A549 (cell line): ENCODE results near the gene TAF10. TPM values are rescaled to one million over a fixed set of nuclear protein-coding genes. Genes with fewer than 3 reads are reported as not detected.

Source experiments
- ATAC-seq, 2 experiments: fragments of 200-7000 bp in 1 of 2; fragments of >200 bp in 1 of 2; cut with Nextera tagmentation in 1 of 2; cut with Tn5 transposase in 1 of 2; 3 replicates each; pipeline versions ENCODE4 v1.8.0 to v1.9.1; 2018 to 2020; ENCODE audit warnings: mild to moderate bottlenecking in 1 of 2, moderate library complexity in 1 of 2
- CTCF ChIA-PET: fragments of 300-600 bp; sonication (Branson Sonifier 250); formaldehyde crosslinking; extraction: SDS; loops from one replicate; lab custom pipeline; 2021; ENCODE audit warnings: antibody characterized with exemption, inconsistent platforms; lab: Yijun Ruan, JAX
- POLR2A ChIA-PET: fragments of 350-600 bp; formaldehyde crosslinking; extraction: SDS; loops from one replicate; lab custom pipeline; 2021; ENCODE audit warnings: antibody characterized with exemption, inconsistent platforms; lab: Yijun Ruan, JAX
- DNase-seq, 2 experiments: peaks; one replicate each; pipeline versions ENCODE4 v3.0.0 to v3.0.0-alpha.2; 2011 to 2016; ENCODE audit warnings: low read depth in 1 of 2, low spot score in 1 of 2
- FAIRE-seq: peaks from 2 replicates; lab custom pipeline; 2011; peaks lifted over from hg19 to GRCh38; lab: Jason Lieb, UNC
- H3K27ac ChIP-seq, 2 experiments: fragments of >200 bp; sonication (Bioruptor Twin); formaldehyde crosslinking; 3 replicates each; pipeline ENCODE4 v1.5.1; 2016 to 2017
- H3K4me1 ChIP-seq: fragments of >200 bp; sonication (Bioruptor Twin); formaldehyde crosslinking; 3 replicates; pipeline ENCODE4 v1.6.1; 2016
- H3K4me2 ChIP-seq: fragments of >200 bp; sonication (Bioruptor Twin); formaldehyde crosslinking; 3 replicates; pipeline ENCODE4 v1.6.1; 2016
- H3K4me3 ChIP-seq: fragments of >200 bp; sonication (Bioruptor Twin); formaldehyde crosslinking; 3 replicates; pipeline ENCODE4 v1.5.1; 2016
- H3K9me3 ChIP-seq: fragments of >200 bp; sonication (Bioruptor Twin); formaldehyde crosslinking; 3 replicates; pipeline ENCODE4 v1.6.1; 2016
- BCL3 ChIP-seq: fragments of >200 bp; sonication (Bioruptor Twin); formaldehyde crosslinking; IDR thresholded peaks from 3 replicates; pipeline ENCODE4 v1.6.1; 2016
- BHLHE40 ChIP-seq: IDR thresholded peaks from 2 replicates; pipeline ENCODE4 v1.6.1; 2012; ENCODE audit warnings: low read depth, low read length, inconsistent platforms
- E2F6 ChIP-seq: IDR thresholded peaks from 2 replicates; pipeline ENCODE4 v1.6.1; 2012; ENCODE audit warnings: low read depth, borderline replicate concordance
- EHF ChIP-seq: fragments of 250-450 bp; sonication (Bioruptor Pico); IDR thresholded peaks from 2 replicates; pipeline ENCODE4 v1.5.0; 2020; ENCODE audit warnings: mild to moderate bottlenecking
- EHMT2 ChIP-seq: fragments of 200-600 bp; sonication (generic); IDR thresholded peaks from 2 replicates; pipeline ENCODE4 v1.6.1; 2016; ENCODE audit warnings: antibody characterized with exemption, low read depth, mild to moderate bottlenecking, moderate library complexity
- FOSB ChIP-seq: fragments of 250-450 bp; sonication (Bioruptor Pico); IDR thresholded peaks from 2 replicates; pipeline ENCODE4 v1.5.0; 2020; ENCODE audit warnings: mild to moderate bottlenecking, moderate library complexity
- FOSL2 ChIP-seq, 2 experiments: fragments of 450-650 bp in 1 of 2; fragments of >200 bp in 1 of 2; sonication (Bioruptor Twin) in 1 of 2; formaldehyde crosslinking; IDR thresholded peaks; 2 replicates each; pipeline versions ENCODE4 v1.5.0 to v1.6.1; 2016 to 2020; ENCODE audit warnings: mild to moderate bottlenecking in 1 of 2, moderate library complexity in 1 of 2
- GATA3 ChIP-seq: IDR thresholded peaks from 2 replicates; pipeline ENCODE4 v1.6.1; 2012; ENCODE audit warnings: borderline replicate concordance
- HOXB13 ChIP-seq: fragments of 250-450 bp; sonication (Bioruptor Pico); IDR thresholded peaks from 2 replicates; pipeline ENCODE4 v1.5.0; 2020; ENCODE audit warnings: low read depth, mild to moderate bottlenecking, moderate library complexity
- HOXB5 ChIP-seq: fragments of 250-450 bp; sonication (Bioruptor Pico); IDR thresholded peaks from 2 replicates; pipeline ENCODE4 v1.5.0; 2020; ENCODE audit warnings: mild to moderate bottlenecking, moderate library complexity
- JUN ChIP-seq, 2 experiments: fragments of >200 bp; sonication (Bioruptor Twin); formaldehyde crosslinking; IDR thresholded peaks; 2 replicates in 1 of 2; 3 replicates in 1 of 2; pipeline ENCODE4 v1.6.1; 2016 to 2017
- KDM5A ChIP-seq: fragments of 200-600 bp; sonication (generic); IDR thresholded peaks from 2 replicates; pipeline ENCODE4 v1.6.1; 2016; ENCODE audit warnings: antibody characterized with exemption, mild to moderate bottlenecking
- MAX ChIP-seq: IDR thresholded peaks from 2 replicates; pipeline ENCODE4 v1.6.1; 2012
- MAZ ChIP-seq: fragments of 150-350 bp; IDR thresholded peaks from 2 replicates; pipeline ENCODE4 v1.6.1; 2014; ENCODE audit warnings: antibody characterized with exemption, low read depth, low read length, borderline replicate concordance
- MYC ChIP-seq: IDR thresholded peaks from 2 replicates; pipeline ENCODE4 v1.6.1; 2012; ENCODE audit warnings: mild to moderate bottlenecking, inconsistent platforms, low read length, improper control_type of control experiment, borderline replicate concordance
- NFE2L2 ChIP-seq: fragments of 150-350 bp; conservative IDR thresholded peaks from 2 replicates; pipeline ENCODE4 v1.6.1; 2014; ENCODE audit warnings: low read length
- NR3C1 ChIP-seq: fragments of >200 bp; sonication (Bioruptor Twin); formaldehyde crosslinking; IDR thresholded peaks from 3 replicates; pipeline ENCODE4 v1.6.1; 2017
- PHF8 ChIP-seq: fragments of 200-600 bp; sonication (generic); IDR thresholded peaks from 2 replicates; pipeline ENCODE4 v1.6.1; 2016; ENCODE audit warnings: low read depth, mild to moderate bottlenecking, antibody characterized with exemption, moderate library complexity, borderline replicate concordance
- POLR2A ChIP-seq: IDR thresholded peaks from 2 replicates; pipeline ENCODE4 v1.6.1; 2012; ENCODE audit warnings: mild to moderate bottlenecking, low read length
- POLR2AphosphoS2 ChIP-seq: conservative IDR thresholded peaks from 2 replicates; pipeline ENCODE4 v1.6.1; 2012; ENCODE audit warnings: low read length, improper control_type of control experiment, inconsistent platforms
- RAD21 ChIP-seq, 2 experiments: fragments of >200 bp in 1 of 2; sonication (Bioruptor Twin) in 1 of 2; formaldehyde crosslinking in 1 of 2; IDR thresholded peaks in 1 of 2; conservative IDR thresholded peaks in 1 of 2; 2 replicates in 1 of 2; 3 replicates in 1 of 2; pipeline ENCODE4 v1.6.1; 2012 to 2018; ENCODE audit warnings: inconsistent platforms in 1 of 2
- SMC3 ChIP-seq: fragments of >200 bp; sonication (Bioruptor Twin); formaldehyde crosslinking; IDR thresholded peaks from 3 replicates; pipeline ENCODE4 v1.6.1; 2018; ENCODE audit warnings: inconsistent platforms
- TP53 ChIP-seq: fragments of 250-450 bp; sonication (Bioruptor Pico); IDR thresholded peaks from 2 replicates; pipeline ENCODE4 v1.5.0; 2021; ENCODE audit warnings: mild to moderate bottlenecking, moderate library complexity
- ZSCAN20 ChIP-seq: fragments of 250-450 bp; sonication (Bioruptor Pico); IDR thresholded peaks from 2 replicates; pipeline ENCODE4 v1.8.0; 2022; ENCODE audit warnings: mild to moderate bottlenecking, moderate library complexity
- WGBS: methylation state at CpG from one replicate; pipeline ENCODE4 v1.1.6; 2017; ENCODE audit errors: missing lambda C conversion rate; 5-methylcytosine and 5-hydroxymethylcytosine counted together
- polyA plus RNA-seq, 4 experiments: library from polyadenylated mRNA; depleted of rRNA in 3 of 4; stranded (reverse); fragments of >200 nt; fragmentation: RNase III in 1 of 4; extraction: RNeasy Plus Mini Kit Qiagen cat#74134 plus additional on column Dnase treatment in 1 of 4; gene quantifications; 2 replicates in 3 of 4; 3 replicates in 1 of 4; pipeline ENCODE4 v1.2.3, GENCODE V29; 2011 to 2017
- TF ChIP-seq, protein P1 (sequence below): IDR thresholded peaks from 2 replicates; pipeline ENCODE4 v1.6.1; 2012
- TF ChIP-seq, protein P2 (sequence below): fragments of 150-350 bp; IDR thresholded peaks from 2 replicates; pipeline ENCODE4 v1.6.1; 2014; ENCODE audit warnings: low read depth, mild to moderate bottlenecking, low read length

The TAF10 gene
- polyA plus RNA-seq, 2 of the 4 experiments (the other 2 are of a cell fraction) = 135 to 174 TPM

GRCh38 chr11:6603287-6604080 lies 8.5 kb downstream of the TAF10 start, which contains the start of the genes ILK and RRP8:
TSS of gene ILK (plus strand) at chr11:6603774. CDS start at chr11:6604272, 498 bp downstream.
TSS of gene RRP8 (minus strand) at chr11:6603616. CDS start at chr11:6603502, 114 bp downstream.
- ATAC-seq (peak; percentile 80 to 90), FAIRE-seq (no peak), DNase-seq (peak; percentile 91 to 92)
- no peaks in the 10 kb centered on the region for H3K9me3 ChIP-seq
- ChIA-PET POLR2A (interaction anchor here (1.3 to 2.4 kb wide), 3 partner anchors 9 to 122 kb away, joined by 4 to 13 read pairs (median 4); partner anchors contain the start of genes ARFIP2, MRPL17 and TIMM10B), CTCF (interaction anchor here (0.6 to 4.2 kb wide), 9 partner anchors 9 to 225 kb away, joined by 3 to 23 read pairs (median 4); partner anchors contain the start of genes MRPL17, TAF10 and TPP1)
- H3K4me3 ChIP-seq = peak within 1 kb of the TSS; percentile 79
- TF ChIP-seq JUN (IDR thresholded peaks at IDR 0.05) (peak; percentile 56 to 92; a peak in 4 of 5 replicates), POLR2A (peak; percentile 58), TP53 (CRISPR knock-in tag) (no peak), E2F6 (peak; percentile 47; the same call in 1 of the 2 replicates), BCL3 (peak; percentile 79; the same call in 1 of the 3 replicates), PHF8 (peak; percentile 82), NR3C1 (no peak), HOXB13 (CRISPR knock-in tag) (no peak), BHLHE40 (no peak), MAX (peak; percentile 96), POLR2AphosphoS2 (no peak), SMC3 (peak; percentile 25; the same call in 1 of the 3 replicates), GATA3 (0 out of 2 replicates have a peak, but pooled peaks have one; percentile 43), MYC (peak; percentile 94)
- TF ChIP-seq, protein P1, sequence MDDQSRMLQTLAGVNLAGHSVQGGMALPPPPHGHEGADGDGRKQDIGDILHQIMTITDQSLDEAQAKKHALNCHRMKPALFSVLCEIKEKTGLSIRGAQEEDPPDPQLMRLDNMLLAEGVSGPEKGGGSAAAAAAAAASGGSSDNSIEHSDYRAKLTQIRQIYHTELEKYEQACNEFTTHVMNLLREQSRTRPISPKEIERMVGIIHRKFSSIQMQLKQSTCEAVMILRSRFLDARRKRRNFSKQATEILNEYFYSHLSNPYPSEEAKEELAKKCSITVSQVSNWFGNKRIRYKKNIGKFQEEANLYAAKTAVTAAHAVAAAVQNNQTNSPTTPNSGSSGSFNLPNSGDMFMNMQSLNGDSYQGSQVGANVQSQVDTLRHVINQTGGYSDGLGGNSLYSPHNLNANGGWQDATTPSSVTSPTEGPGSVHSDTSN = peak; percentile 59
- peaks cover 39% of the 10 kb centered on the region for H3K4me1 ChIP-seq
- peak within 1 kb of the TSS; percentile 90 to 98 for H3K27ac ChIP-seq
- peak within 1 kb of the TSS; percentile 97 for H3K4me2 ChIP-seq
- 1% methylated on average over 32 of the region's 72 CpGs for WGBS

DNA sequence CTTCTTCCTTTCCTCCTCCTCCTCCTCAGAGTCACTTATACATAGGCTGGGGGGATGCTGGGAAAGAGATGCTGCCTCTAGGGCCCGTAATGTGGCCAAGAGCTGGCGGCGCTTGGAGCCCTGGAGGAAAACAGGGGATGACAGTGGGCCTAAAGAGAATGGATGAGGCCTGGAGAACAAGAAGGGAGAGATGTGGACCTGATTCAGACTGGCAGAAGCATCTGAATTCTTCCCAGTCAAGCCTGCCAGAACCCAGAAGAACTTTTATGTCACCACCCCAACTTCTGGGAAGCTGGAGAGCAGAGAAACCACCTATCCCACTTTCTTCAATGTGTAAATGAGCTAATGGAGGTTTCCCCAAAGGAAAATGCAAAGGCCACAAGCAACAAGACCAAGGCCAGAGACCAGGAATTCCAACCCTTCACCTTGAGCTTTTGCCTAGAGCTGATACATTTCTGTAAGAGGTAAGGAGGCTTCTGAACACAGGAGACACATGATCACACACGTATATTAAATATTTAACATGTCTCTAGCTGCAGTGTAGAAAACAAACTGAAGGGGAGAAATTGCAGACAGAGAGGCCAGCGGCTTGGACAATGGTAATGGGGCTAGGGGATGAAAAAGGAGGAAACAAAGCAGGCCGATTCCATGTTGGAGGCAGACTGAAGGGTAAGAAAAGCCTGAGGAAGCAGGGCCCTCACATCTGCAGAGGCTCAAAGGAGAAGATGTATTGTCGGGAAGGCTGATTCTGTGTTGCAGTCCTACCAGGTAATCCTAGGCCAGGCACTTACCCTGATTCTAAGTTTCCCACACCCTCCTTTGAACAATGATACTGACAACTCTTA lies 9.7 kb downstream of the TAF10 start:
- DNase-seq (no peak), ATAC-seq (no peak), FAIRE-seq (no peak)
- peak overlapping the region; percentile 90 to 98 for H3K27ac ChIP-seq
- H3K4me1 ChIP-seq = peaks cover 35% of the 10 kb centered on the region
- H3K9me3 ChIP-seq = no peaks in the 10 kb centered on the region
- WGBS = 43% methylated on average over 7 of the region's 7 CpGs
- ChIA-PET CTCF (interaction anchor here (0.6 to 4.2 kb wide), 6 partner anchors 10 to 223 kb away, joined by 3 to 23 read pairs (median 4); partner anchors contain the start of genes MRPL17 and TAF10), POLR2A (interaction anchor here (2.1 to 2.4 kb wide), 2 partner anchors 11 to 81 kb away, joined by 4 to 13 read pairs; partner anchors contain the start of gene MRPL17)
- peak overlapping the region; percentile 79 for H3K4me3 ChIP-seq
- H3K4me2 ChIP-seq = peak overlapping the region; percentile 87
- TF ChIP-seq NR3C1 (no peak), HOXB5 (CRISPR knock-in tag) (no peak), E2F6 (no peak), NFE2L2 (no peak), ZSCAN20 (CRISPR knock-in tag) (no peak), KDM5A (no peak), MAZ (no peak), EHMT2 (no peak), FOSB (no peak), FOSL2 (IDR thresholded peaks at IDR 0.05) (no peak), FOSL2 (CRISPR knock-in tag; IDR thresholded peaks at IDR 0.05) (no peak), RAD21 (conservative IDR thresholded peaks at IDR 0.05 in 1 of 2, IDR thresholded peaks at IDR 0.05 in 1 of 2) (no peak), BCL3 (no peak), SMC3 (no peak), EHF (no peak)
- TF ChIP-seq, protein P2, sequence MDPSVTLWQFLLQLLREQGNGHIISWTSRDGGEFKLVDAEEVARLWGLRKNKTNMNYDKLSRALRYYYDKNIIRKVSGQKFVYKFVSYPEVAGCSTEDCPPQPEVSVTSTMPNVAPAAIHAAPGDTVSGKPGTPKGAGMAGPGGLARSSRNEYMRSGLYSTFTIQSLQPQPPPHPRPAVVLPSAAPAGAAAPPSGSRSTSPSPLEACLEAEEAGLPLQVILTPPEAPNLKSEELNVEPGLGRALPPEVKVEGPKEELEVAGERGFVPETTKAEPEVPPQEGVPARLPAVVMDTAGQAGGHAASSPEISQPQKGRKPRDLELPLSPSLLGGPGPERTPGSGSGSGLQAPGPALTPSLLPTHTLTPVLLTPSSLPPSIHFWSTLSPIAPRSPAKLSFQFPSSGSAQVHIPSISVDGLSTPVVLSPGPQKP = no peak
